GM11168 (cell line): Measurements from ENCODE around the gene IRX5.

Experiments
- in situ Hi-C: fragments of 300-500 bp; cut with MboI; formaldehyde crosslinking; loops from one replicate; pipeline ENCODE4 v1.12.0; 2022; ENCODE audit warnings: low sequenced_read_pairs; ENCODE audit not compliant: unreplicated experiment

Gene IRX5

GRCh38 chr16:54930005-54930868, at the start of gene IRX5:
Gene IRX5, plus strand, starts transcription at chr16:54930865. Its CDS starts 334 bp downstream, at chr16:54931199.
- in situ Hi-C loops, result loop anchor here (25.0 kb wide), 1 partner anchor 643 kb away; the partner anchor contains the start of gene IRX3

DNA sequence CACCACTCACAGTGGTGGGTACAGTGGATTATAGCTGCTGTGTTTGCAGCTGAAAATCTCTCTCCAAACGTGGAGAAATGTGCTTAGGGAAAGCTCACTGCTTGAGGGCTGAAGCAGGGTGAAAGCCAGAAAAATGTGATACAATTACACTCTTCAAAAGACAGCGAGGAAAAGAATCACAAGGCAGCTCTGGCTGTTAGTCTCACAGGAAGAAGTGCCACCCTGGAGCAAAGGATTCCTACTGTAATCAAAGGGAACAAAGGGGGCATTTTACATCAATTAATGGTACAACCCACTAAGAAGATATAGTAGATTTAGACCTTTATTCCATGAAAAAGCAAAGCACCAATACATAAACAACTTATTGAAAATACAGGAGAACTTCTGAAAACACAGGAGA, 48.1 kb upstream of the IRX5 start:
- in situ Hi-C loops, result no loop called here

DNA sequence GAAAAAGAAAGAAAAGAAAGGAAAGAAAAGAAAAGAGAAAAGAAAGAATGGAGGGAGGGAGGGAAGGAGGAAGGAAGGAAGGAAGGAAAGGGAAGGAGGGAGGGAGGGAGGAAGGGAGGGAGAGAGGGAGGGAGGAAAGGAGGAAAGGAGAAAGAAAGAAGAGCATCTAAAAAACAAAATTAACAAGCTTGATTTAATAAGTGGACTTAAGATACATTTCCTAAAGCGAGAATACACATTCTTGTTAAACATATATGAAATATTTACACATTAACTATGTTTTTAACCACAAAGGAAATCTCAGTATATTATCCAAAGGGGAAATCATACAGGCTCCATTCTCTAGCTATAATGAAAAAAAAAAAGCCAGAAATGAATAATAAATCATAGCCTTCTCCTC, 47.3 kb upstream of the IRX5 start:
- in situ Hi-C loops, result no loop called here

DNA sequence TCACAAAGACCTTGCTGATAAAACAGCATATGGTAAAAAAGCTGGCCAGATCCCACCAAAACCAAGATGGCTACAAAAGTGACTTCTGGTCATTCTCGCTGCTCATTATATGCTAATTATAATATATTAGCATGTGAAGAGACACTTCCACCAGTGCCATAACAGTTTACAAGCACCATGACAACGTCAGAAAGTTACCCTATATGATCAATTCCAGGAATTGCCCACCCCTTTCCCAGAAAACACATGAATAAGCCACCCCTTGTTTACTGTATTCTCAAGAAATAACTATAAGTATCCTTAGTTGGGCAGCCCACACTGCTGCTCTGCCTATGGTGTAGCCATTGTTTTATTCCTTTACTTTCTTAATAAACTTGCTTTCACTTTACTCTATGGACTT, 44.6 kb upstream of the IRX5 start:
- in situ Hi-C loops, result no loop called here

DNA sequence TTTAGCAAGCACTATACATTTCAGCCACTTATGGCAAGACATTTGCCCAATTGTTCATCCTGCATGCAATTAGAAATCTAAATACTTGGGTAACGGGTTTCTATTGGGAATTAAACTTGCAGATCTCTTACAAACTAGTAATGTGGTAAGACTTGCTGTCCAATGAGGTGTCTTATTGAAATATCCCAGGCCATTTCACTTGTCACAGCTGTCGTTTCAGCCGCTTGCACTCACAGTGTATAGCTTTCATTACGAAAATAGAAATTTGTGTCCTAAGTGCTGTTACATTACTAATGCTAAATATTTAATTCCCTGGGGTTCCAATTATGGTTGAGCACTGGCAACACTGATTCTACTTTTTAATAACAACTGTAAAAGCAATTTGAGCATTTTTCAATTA, 40.3 kb upstream of the IRX5 start:
- in situ Hi-C loops, result no loop called here

GRCh38 chr16:54891346-54891745, 39.3 kb upstream of the IRX5 start:
- in situ Hi-C loops, result no loop called here

- in situ Hi-C loops, result no loop called here
These were observed 37.7 kb upstream of the IRX5 start for GRCh38 chr16:54892981-54893380.

DNA sequence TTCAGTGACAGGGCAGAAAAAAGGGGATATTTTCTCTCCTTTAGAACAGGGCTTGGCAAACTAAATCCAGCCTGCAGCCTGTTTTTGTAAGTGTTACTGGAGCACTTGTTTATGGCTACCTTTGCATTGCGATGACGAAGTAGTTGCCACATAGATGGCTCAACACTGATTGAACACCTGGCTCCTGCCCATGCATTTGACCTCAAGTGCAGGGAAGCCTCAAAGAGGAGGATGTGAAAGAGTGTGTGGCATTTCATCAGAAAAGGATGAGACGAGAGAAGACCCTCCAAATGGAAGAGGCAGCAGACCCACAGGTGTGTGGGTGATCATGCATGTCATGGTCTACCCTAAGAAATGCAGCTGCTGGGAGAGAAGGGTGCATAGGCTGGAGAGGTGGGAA, 32.7 kb upstream of the IRX5 start:
- in situ Hi-C loops, result no loop called here

DNA sequence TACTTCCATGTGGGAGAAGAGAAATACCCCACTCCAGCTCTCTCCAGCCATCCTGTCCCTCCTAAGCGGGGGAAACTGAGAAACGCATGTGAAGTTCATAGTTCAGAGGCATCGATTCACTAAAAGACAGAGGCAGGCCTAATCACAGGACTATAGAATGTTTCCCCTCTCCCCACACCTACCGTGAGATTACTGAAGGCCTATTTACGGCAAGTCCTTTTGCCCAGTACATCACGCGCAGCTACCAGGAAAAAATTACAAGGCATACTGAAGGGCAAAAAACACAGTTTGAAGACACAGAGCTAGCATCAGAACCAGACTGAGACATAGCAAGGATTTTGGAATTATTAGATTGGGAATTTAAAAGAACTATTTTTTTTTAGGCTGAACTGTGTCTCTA, 29.1 kb upstream of the IRX5 start:
- in situ Hi-C loops, result no loop called here

DNA sequence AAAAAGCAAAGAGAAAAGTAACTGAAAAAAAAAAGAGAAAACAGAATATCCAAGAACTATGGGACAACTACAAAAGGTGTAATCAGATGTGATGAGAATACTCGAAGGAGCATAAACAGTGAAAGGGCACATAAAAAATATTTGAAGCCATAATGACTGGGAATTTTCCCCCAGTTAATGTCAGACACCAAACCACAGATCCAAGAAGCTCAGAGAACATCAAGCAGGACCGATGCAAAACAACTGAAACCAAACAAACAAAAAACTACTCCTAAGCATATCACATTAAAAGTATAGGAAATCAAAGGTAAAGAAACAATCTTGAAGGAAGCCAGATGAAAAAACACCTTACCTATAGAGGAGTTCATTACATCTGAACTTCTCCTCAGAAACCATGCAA, 27.6 kb upstream of the IRX5 start:
- in situ Hi-C loops, result no loop called here

DNA sequence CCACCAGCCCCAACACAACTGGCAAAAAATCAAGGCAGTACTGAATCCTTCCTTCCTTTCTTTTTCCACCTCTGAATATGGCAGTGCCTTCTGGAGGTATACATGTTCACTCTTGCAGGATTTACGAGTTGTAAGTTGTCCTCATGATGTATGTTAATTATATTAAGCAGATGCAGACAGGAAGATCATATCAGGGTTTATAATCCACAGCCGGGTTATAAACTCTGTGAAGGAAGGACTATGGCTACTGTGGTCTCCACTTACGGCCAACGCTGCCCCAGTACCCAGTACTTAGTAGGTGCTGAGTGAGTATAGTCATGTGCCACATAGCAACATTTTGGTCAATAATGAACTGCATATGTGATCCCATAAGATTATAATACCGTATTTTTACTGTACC, 19.6 kb upstream of the IRX5 start:
- in situ Hi-C loops, result no loop called here

DNA sequence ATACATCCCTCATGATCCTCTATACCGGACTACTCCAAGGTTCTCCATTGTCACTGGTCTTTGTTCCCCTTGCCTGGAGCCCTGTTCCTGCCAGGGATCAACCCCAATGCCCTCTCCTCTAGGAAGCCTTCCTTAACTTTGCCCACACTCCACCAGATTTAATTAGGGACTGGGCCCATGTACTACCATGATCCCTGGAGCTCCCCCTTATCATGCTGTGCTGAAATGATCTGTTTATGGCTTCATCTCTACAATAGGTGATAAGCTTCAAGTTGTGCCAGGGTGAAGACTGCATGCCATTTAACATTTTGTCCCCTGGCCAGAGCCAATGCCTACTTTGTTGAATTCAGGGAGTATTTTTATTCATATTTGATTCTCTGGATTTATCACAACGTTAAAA, 17.9 kb upstream of the IRX5 start:
- in situ Hi-C loops, result no loop called here

- in situ Hi-C loops, result no loop called here
These were observed 9.3 kb upstream of the IRX5 start for GRCh38 chr16:54921206-54921824.

DNA sequence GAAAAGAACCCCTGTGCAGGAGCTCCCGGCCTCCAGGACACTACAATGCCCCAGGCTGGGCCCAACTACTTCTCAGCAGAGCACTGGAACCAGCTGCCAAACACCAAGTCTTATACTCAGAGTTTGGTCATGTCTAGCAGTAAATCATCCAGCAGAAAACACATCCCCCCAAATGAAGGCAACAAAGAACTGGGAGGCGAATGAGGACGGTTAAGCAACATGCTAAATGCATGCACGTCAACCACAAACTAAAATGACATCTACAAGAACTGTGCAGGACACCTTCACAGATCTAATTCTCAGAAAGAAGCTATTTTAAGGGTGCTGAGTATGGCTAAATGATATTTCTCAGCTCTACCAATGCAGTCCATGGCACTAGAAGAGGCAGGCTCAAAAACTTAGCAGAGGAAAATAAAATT, 7.6 kb upstream of the IRX5 start:
- in situ Hi-C loops, result no loop called here

DNA sequence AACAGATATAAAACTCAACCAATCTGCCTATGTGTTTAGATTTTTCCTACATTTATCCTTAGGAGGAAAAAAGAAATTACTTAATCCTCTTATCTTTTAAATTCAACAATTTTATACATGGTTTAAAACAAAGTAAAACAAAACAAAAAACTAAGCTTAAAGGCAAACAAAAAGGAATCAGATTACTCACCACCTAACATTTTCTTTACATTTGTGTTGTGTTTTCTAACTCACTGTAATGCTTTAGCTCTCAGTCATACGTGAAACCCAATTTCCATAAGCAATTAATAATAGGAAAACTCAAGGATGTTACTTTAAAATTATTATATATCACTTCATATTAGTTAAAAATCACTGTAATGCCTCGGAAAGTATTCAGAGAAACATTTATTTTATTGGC, 6.7 kb upstream of the IRX5 start:
- in situ Hi-C loops, result no loop called here

DNA sequence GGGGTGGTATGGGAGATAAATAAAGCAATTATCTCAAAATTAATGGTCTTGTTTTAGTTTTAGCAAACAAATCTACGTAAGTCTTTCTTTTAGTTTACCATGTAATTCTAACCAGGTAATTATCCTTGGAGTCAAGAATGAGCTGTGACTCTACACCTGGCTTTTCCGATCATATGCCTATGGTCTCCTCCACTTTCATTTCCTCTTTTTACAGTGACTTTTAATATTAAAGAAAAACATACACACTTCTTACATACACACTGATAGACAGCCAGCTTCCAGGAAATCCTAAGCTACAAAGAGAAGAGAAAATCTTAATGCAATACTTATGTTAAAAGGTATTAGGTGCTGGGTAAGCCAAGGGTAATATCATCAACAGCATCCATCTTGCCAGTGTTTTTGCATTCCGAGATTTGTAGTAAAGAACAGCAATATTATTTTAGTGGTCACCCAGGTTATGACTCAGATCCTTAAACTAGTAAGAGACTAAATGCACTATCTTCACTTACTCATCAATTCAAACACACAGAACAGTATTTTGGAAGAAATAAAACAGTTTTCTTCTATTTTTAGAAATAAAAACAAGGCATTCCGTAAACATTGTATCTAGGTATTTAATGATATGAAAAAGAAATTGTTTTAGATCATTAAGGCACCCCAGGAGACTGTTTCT, 4.4 kb upstream of the IRX5 start:
- in situ Hi-C loops, result loop anchor here (25.0 kb wide), 1 partner anchor 639 kb away; the partner anchor contains the start of gene IRX3

GRCh38 chr16:54927125-54928015, 3.3 kb upstream of the IRX5 start:
- in situ Hi-C loops, result loop anchor here (25.0 kb wide), 1 partner anchor 640 kb away; the partner anchor contains the start of gene IRX3

DNA sequence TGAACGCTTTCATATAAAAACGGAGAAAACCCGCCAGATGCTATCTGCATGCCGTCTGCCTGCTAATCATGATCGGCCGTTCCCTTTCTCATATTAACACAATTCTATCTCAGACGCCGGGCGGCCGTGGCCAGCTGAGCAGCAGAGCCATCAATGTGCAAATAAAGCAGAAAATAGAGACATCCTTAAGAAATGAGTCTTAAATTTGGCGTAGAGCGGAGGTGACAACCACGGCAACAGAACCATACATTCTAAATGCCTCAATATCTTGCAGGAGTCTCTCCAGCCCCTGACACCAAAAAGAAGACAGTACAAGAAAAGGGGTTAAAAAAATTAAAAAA, 2.7 kb upstream of the IRX5 start:
- in situ Hi-C loops, result loop anchor here (25.0 kb wide), 1 partner anchor 641 kb away; the partner anchor contains the start of gene IRX3

DNA sequence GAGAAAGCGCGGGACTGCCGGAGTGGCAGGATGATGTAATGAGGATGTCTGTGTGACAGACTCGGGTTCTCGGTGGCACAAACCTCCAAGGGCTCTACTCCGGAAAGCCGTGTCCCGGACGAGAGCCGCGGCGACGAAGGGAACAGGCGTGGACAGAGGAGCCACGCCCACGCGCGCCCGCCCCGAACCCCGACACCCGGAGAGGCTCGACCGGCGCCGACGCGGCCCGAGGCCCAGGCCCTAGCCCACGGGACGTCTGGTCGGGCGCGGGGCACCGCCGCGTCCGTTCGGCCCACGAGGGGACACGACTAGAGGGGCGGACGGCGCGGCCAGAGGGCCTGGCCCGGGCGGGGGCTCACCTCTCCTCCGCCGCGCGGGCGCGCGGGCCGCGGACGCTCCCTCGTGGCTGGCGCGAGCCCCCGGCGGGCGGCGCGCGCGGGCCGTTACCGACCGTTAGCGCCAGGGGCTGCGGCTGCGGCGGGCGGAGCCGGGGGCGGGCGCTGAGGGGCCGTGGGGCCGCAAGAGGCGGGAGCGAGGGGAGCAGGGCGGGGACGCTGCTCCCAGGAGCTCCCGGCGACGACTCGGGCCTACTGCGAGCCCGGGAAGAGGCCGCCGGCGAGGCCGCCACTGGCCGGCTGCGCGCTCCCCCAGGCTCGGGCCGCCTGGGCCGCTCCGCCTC, 2.1 kb upstream of the IRX5 start:
- in situ Hi-C loops, result loop anchor here (25.0 kb wide), 1 partner anchor 641 kb away; the partner anchor contains the start of gene IRX3
